T-helper 1 cell treated with Interleukin-12 subunit alpha and Interleukin-12 subunit beta and Interleukin-4 antibody, amounts not matched to agents 30 ng/mL and 1 ng/mL, for 36 hours (primary cell): ENCODE results near the gene TACR2. TPM values are rescaled to one million over a fixed set of nuclear protein-coding genes. Genes with fewer than 3 reads are reported as not detected.

Source experiments
- intact Hi-C: fragments of 100-400 bp; cut with micrococcal nuclease; formaldehyde crosslinking; loops from one replicate; pipeline ENCODE4 v1.15.1; 2024
- total RNA-seq: library from RNA; stranded (reverse); gene quantifications from 2 replicates; pipeline ENCODE4 v1.2.3, GENCODE V29; 2022

Gene TACR2
- total RNA-seq, 1 donor from 2014 or later = not detected

DNA sequence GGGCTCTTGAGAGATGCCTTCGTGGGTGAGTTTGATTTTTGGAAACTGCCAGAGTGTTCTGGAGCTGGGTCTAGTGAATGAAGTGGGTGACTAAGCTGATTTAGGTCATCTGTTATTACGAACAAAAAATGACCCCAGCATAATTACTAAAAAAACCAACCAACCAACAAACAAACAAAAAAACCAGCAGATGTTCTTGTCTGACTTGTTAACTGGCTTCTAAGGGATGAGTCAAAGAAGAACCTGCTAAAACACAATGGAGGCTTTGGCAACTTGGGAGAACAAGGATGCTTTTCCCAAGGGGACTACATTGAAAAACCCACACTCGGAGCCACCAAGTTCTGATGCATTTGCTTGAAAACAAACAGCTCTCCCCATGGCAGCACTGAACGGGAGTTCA is 11.5 kb downstream of the TACR2 start:
- intact Hi-C loops = loop anchor here (5.0 to 10.0 kb wide), 3 partner anchors 398 to 760 kb away; partner anchors contain the start of gene KIFBP

- intact Hi-C loops = loop anchor here (5.0 to 10.0 kb wide), 3 partner anchors 397 to 760 kb away; partner anchors contain the start of gene KIFBP
These were observed 11.9 kb downstream of the TACR2 start for GRCh38 chr10:69404786-69405185.

GRCh38 chr10:69403519-69403918 is 13.2 kb downstream of the TACR2 start:
- intact Hi-C loops = loop anchor here (10.0 kb wide), 1 partner anchor 761 kb away; no protein-coding TSS in a partner anchor

- intact Hi-C loops = loop anchor here (10.0 kb wide), 1 partner anchor 762 kb away; no protein-coding TSS in a partner anchor
These were observed 13.7 kb downstream of the TACR2 start for GRCh38 chr10:69403066-69403465.

GRCh38 chr10:69402386-69402785 is 14.3 kb downstream of the TACR2 start:
- intact Hi-C loops = loop anchor here (10.0 kb wide), 1 partner anchor 762 kb away; no protein-coding TSS in a partner anchor

DNA sequence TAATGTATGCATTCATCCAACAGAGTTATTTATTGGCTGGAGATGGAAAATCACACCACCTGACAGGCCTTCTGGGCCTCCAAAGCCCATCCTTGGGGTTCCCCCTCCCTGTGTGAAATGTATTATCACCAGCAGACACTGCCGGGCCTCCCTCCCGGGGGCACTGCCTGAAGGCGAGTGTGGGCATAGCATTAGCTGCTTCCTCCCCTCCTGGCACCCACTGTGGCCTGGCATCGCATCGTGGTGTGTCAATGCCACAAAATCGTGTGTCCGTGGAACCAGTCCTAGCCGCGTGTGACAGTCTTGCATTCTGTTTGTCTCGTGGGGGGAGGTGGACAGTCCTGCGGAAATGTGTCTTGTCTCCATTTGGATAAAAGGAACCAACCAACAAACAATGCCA is 15.3 kb downstream of the TACR2 start:
- intact Hi-C loops = loop anchor here (10.0 kb wide), 1 partner anchor 763 kb away; no protein-coding TSS in a partner anchor

DNA sequence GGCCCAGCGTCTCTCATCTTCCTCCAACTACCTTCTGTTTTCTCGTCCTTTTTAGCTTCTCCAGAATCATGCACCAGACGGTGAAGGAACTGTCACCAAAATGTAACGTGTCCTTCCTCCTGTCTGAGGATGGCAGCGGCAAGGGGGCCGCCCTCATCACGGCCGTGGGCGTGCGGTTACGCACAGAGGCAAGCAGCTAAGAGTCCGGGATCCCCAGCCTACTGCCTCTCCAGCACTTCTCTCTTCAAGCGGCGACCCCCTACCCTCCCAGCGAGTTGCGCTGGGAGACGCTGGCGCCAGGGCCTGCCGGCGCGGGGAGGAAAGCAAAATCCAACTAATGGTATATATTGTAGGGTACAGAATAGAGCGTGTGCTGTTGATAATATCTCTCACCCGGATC is 15.8 kb downstream of the TACR2 start:
- intact Hi-C loops = loop anchor here (10.0 kb wide), 1 partner anchor 764 kb away; no protein-coding TSS in a partner anchor

GRCh38 chr10:69398466-69398865 is 18.3 kb downstream of the TACR2 start:
- intact Hi-C loops = no loop called here

- intact Hi-C loops = no loop called here
These were observed 18.7 kb downstream of the TACR2 start for GRCh38 chr10:69397972-69398371.

DNA sequence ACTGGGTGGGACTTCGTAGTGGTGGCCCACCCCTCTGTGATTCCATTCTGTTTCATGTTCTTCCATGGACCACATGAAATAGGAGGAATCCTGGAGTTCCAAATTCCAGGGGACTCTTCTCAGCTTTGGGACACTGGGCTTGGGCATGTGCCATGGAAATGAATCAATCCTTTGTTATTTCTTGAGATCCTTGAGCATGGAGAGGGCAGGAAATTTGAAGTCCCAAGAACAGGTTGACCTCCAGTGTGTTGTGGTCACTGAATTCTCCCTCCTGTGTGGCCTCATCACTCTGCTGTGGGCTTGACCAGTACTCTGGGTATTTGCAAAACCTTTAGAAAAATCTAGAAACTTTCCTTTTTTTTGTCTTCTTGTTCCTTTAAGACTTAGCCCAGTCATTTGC is 22.7 kb downstream of the TACR2 start:
- intact Hi-C loops = loop anchor here (5.0 kb wide), 1 partner anchor 407 kb away; the partner anchor contains the start of gene KIFBP

GRCh38 chr10:69392481-69393000 is 24.2 kb downstream of the TACR2 start:
- intact Hi-C loops = loop anchor here (1.0 to 5.0 kb wide), 11 partner anchors 74 to 405 kb away; partner anchors contain the start of gene KIFBP

DNA sequence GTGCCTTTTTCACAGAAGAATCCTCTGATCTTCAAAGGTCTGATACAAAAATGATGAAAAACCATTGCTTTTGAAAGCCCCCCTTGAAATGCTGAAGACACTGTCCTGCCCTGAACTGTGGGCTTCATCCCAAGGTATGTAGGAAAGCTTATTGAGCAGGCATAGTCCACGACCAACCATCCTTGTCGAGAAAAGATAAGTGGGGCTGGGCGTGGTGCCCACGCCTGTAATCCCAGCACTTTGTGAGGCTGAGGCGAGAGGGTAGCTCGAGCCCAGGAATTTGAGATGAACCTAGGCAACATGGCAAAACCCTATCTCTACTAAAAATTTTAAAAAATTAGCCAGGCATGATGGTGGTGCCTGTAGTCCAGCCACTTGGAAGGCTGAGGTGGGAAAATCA is 25.6 kb downstream of the TACR2 start:
- intact Hi-C loops = loop anchor here (5.0 kb wide), 1 partner anchor 404 kb away; the partner anchor contains the start of gene KIFBP

DNA sequence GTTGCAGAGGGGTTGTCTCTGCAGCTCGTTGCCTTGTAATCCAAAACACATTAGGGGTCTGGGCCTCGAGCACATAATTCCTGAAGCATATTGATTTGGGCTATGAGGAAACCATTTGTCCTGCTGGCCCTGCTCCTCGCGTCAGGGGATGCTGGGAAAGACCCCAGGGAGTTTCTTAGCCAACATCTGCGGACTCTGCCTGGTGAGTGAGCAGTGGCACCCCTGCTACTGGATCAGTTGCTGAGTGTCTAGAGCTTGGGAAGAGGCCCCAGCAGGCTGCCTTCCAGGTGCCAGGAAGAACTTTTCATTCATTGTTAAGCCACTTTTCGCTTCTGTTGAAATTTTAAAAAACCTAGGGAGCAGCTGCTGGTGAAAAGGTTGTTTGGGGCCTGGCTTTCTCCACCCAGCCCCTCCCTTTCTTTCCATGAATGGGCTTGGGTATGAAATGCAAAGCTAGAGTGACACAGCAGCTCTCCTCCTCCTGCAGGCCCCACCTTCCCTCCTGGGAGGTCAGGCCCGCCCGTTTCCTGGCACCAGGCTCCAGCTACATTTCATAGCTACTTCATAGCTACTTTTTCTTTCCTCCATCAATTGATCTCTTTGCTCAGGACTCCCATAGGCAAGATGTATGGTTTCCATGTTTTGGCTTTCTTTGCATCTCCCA is 26.8 kb downstream of the TACR2 start:
- intact Hi-C loops = loop anchor here (5.0 kb wide), 1 partner anchor 403 kb away; the partner anchor contains the start of gene KIFBP

DNA sequence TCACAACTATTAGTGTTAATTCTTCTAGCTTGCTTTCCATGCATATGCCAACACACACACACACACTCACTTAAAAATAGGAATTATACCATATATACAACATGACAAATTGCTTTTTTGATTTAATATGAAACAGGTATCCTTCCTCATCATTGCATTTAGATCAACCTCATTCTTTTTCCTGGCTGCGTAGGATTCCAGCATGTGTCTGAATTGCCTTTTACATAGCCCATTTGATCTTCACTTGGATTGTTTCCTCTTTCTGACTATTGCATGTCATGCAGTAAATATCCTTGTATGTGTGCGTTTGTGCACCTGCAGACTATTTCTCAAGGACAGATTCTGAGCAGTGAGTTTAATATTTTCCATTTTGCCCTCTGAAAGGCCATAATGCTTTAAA is 28.2 kb downstream of the TACR2 start:
- intact Hi-C loops = no loop called here

DNA sequence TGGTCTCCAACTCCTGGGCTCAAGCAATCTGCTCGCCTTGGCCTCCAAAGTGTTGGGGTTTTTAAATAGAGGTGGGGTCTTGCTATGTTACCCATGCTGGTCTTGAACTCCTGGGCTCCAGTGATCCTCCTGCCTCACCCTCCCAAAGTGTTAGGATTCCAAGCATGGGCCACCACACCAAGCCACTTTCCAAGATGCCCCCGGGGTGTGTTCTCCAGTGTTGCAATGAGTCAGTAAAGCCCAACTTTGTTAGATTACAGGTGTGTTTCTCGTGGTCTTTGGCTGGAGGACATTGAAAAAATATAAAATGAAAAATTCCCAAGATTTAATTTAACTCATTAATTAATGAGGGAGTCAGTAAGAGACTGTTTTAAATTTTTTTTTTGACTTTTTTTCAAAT is 29.2 kb downstream of the TACR2 start:
- intact Hi-C loops = no loop called here

GRCh38 chr10:69385454-69386350 is 31.0 kb downstream of the TACR2 start:
- intact Hi-C loops = no loop called here

- intact Hi-C loops = no loop called here
These were observed 32.4 kb downstream of the TACR2 start for GRCh38 chr10:69384320-69384719.

DNA sequence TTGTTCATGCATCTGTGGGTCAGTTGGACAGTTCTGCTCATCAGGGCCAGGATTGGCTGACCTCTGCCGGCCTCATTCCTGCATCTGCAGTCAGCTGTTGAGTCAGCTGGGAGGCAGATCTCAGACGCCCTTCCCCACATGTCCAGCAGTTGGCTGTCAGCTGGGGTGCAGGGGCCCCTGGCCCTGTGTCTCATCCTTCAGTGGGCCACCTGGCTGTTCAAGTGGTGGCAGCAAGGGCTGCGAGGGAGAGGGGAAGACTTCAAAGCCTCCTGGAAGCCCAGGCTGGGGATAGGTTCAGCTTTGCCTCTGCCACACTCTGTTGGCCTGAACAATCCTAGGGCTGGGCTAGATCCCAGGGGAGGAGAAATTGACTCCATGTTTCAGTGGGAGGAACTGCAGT is 33.2 kb downstream of the TACR2 start:
- intact Hi-C loops = no loop called here

DNA sequence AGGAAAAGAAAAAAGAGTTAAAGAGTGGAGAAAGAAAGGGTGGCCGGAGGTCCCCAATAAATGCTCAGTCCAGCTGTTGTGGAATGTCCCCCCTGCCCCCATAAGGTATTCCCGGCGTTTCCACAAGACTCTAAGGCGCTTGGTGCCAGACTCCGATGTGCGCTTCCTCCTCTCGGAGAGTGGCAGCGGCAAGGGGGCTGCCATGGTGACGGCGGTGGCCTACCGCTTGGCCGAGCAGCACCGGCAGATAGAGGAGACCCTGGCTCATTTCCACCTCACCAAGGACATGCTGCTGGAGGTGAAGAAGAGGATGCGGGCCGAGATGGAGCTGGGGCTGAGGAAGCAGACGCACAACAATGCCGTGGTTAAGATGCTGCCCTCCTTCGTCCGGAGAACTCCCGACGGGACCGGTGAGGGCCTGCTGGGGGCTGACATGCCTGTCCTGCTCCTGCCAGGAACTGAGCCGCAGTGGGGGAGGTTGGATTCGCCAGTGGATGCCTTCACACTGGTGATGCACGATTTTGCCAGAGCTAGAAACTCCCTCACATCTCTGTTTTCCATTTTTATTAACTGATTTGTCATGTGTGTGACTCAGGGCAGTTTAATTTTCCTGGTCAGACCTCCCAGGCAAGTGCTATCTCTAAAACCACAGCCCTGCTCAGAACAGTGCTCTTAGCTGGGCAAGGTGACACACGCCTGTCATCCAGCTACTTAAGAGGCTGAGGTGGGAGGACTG is 34.2 kb downstream of the TACR2 start:
- intact Hi-C loops = no loop called here

DNA sequence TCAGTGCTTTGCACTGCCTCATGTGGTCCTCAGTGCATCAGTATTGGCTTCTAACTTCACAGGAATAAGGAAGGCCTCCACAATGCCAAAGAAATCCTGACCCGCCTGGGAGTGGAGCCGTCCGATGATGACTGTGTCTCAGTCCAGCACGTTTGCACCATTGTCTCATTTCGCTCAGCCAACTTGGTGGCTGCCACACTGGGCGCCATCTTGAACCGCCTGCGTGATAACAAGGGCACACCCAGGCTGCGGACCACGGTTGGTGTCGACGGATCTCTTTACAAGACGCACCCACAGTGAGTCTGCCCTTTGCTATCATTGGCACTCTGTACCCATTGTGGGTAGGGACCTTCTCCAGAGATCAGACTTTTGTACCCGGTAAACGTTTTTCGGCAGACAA is 36.9 kb downstream of the TACR2 start:
- intact Hi-C loops = no loop called here

DNA sequence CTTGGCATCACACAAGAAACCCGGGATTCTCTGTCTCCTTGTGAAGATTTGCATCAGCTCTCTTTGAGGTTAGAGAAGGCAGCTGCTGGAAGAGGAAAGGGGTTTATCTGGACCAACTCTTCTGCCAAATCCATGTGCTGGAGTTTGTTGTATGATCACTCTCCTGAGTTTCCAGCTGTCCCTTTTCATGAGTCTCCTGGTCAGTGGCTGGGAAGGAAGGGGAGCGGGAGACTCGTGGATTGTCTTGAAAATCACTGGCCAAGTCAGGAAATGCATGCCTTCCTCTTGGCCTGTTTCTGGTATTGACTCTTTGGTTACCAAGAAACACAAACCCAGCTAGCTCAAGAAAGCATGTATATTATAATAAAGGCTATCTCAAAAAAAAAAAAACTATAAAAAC is 38.8 kb downstream of the TACR2 start:
- intact Hi-C loops = no loop called here
